Spleen (tissue), 11 donors: ENCODE measurements around the gene ADGRV1. TPM values are rescaled to one million over a fixed set of nuclear protein-coding genes. Genes with fewer than 3 reads are reported as not detected.

Source experiments
- DNase-seq: peaks from one replicate; pipeline ENCODE4 v3.0.0-alpha.2; 2020
- H3K27ac ChIP-seq, 8 donors: fragments of 200-600 bp; sonication (generic) in 7 of 8; 1 replicate in 4 of 8; 2 replicates in 4 of 8; pipeline versions ENCODE4 v1.5.0 to v1.8.0; 2016 to 2021; ENCODE audit warnings: inconsistent platforms in 4 of 8, mild to moderate bottlenecking in 4 of 8, moderate library complexity in 1 of 8
- H3K27me3 ChIP-seq, 7 donors: fragments of 200-600 bp; sonication (generic) in 6 of 7; replicated peaks in 1 of 7; 1 replicate in 4 of 7; 2 replicates in 3 of 7; pipeline versions ENCODE4 v1.5.0 to v1.8.0; 2016 to 2021; ENCODE audit warnings: inconsistent platforms in 3 of 7, mild to moderate bottlenecking in 1 of 7
- H3K36me3 ChIP-seq, 6 donors: fragments of 200-600 bp; sonication (generic) in 5 of 6; 1 replicate in 4 of 6; 2 replicates in 2 of 6; pipeline versions ENCODE4 v1.5.0 to v1.8.0; 2016 to 2021; ENCODE audit warnings: inconsistent platforms in 2 of 6
- H3K4me1 ChIP-seq, 6 donors: fragments of 200-600 bp; sonication (generic) in 5 of 6; 1 replicate in 3 of 6; 2 replicates in 3 of 6; pipeline versions ENCODE4 v1.5.0 to v1.8.0; 2016 to 2021; ENCODE audit warnings: inconsistent platforms in 3 of 6
- H3K4me3 ChIP-seq, 8 donors: fragments of 200-600 bp; sonication (generic) in 7 of 8; 1 replicate in 4 of 8; 2 replicates in 4 of 8; pipeline versions ENCODE4 v1.5.0 to v1.8.0; 2016 to 2021; ENCODE audit warnings: inconsistent platforms in 4 of 8, mild to moderate bottlenecking in 4 of 8, moderate library complexity in 2 of 8
- H3K9me3 ChIP-seq, 8 donors: fragments of 200-600 bp; sonication (generic) in 7 of 8; 1 replicate in 4 of 8; 2 replicates in 4 of 8; pipeline versions ENCODE4 v1.5.0 to v1.8.0; 2016 to 2021; ENCODE audit warnings: inconsistent platforms in 4 of 8
- CTCF ChIP-seq, 11 experiments: fragments of 200-600 bp in 7 of 11; fragments of 450-650 bp in 4 of 11; sonication (generic) in 4 of 11; IDR thresholded peaks in 8 of 11; conservative IDR thresholded peaks in 3 of 11; 1 replicate in 7 of 11; 2 replicates in 4 of 11; pipeline versions ENCODE4 v1.4.0 to v1.8.0; 2016 to 2021; ENCODE audit warnings: antibody characterized with exemption in 11 of 11, inconsistent platforms in 4 of 11, mild to moderate bottlenecking in 1 of 11
- POLR2A ChIP-seq, 3 donors: fragments of 450-650 bp; IDR thresholded peaks; one replicate each; pipeline ENCODE4 v1.5.1; 2017; ENCODE audit warnings: antibody characterized with exemption in 3 of 3, mild to moderate bottlenecking in 1 of 3
- POLR2AphosphoS5 ChIP-seq, 3 donors: sonication (generic); formaldehyde crosslinking; IDR thresholded peaks; one replicate each; pipeline ENCODE4 v1.5.1; 2017; ENCODE audit warnings: antibody characterized with exemption in 3 of 3
- WGBS, 5 donors: extraction: QIAGEN DNeasy Blood & Tissue Kit in 3 of 5; methylation state at CpG; one replicate each; pipeline versions ENCODE4 v1.1.5 to v1.1.7; 2013 to 2018; 5-methylcytosine and 5-hydroxymethylcytosine counted together
- intact Hi-C: fragments of 100-400 bp; cut with DNase I; formaldehyde crosslinking; loops from one replicate; pipeline ENCODE4 v1.15.0; 2023; ENCODE audit warnings: low total_unique reads
- polyA plus RNA-seq, 3 donors: library from polyadenylated mRNA; stranded (reverse); fragments of 200-250 nt; gene quantifications; one replicate each; pipeline ENCODE4 v1.2.1, GENCODE V29; 2013
- total RNA-seq, 7 donors: library from RNA; depleted of rRNA in 3 of 7; stranded (reverse); fragments of >200 nt in 3 of 7; fragmentation: NEBNext Ultra II Directional in 4 of 7; extraction: Animal tissue kit (Norgen Biotek cat#: 25700) in 4 of 7; gene quantifications; one replicate each; pipeline versions ENCODE4 v1.1.0 to v1.2.1, GENCODE V29; 2016 to 2021
- donor health status: healthy with polysubstance abuse.
- donor health status: DM: no; HTN: no; CAD: no; lungs with moderate emphysema.
- donor health status: DM: no; HTN: no; CAD: no.
- donor health status: Bipolar disorder and iron deficiency.
- donor health status: healthy.
- donor health status: DM: no; HTN: no; CAD: no.
- donor health status: DM: yes; HTN: yes; CAD: no.

The ADGRV1 gene
- total and polyA plus RNA-seq, 10 donors, result 0.08 to 0.69 (median 0.28) TPM; not detected in 3

- Histone ChIP-seq H3K27ac (no peak overlapping the region), H3K9me3 (peaks cover 0 to 19% (median 16%) of the 10 kb centered on the region in 8 donors), H3K4me1 (no peaks in the 10 kb centered on the region), H3K36me3 (no peaks in the 10 kb centered on the region), H3K27me3 (no peaks in the 10 kb centered on the region), H3K4me3 (no peak overlapping the region)
- DNase-seq, result no peak
- TF ChIP-seq POLR2A (IDR thresholded peaks at IDR 0.05) (no peak), POLR2AphosphoS5 (IDR thresholded peaks at IDR 0.05) (no peak), CTCF (IDR thresholded peaks at IDR 0.05 in 8 of 11, conservative IDR thresholded peaks at IDR 0.05 in 3 of 11) (no peak)
- intact Hi-C loops, result no loop called here
- WGBS, 5 donors, result 93 to 100% (median 94%) methylated on average over 1 of the region's 1 CpG
Measured at GRCh38 chr5:90991201-90991600, 432.6 kb downstream of the ADGRV1 start.

- Histone ChIP-seq H3K4me3 (no peak overlapping the region), H3K36me3 (no peaks in the 10 kb centered on the region), H3K9me3 (peaks cover 0 to 32% (median 23%) of the 10 kb centered on the region in 8 donors), H3K27me3 (no peaks in the 10 kb centered on the region), H3K27ac (no peak overlapping the region), H3K4me1 (no peaks in the 10 kb centered on the region)
- TF ChIP-seq POLR2AphosphoS5 (IDR thresholded peaks at IDR 0.05), result no peak
- no peak for TF ChIP-seq POLR2A (IDR thresholded peaks at IDR 0.05)
- TF ChIP-seq CTCF (IDR thresholded peaks at IDR 0.05 in 8 of 11, conservative IDR thresholded peaks at IDR 0.05 in 3 of 11), result no peak
- intact Hi-C loops, result no loop called here
- DNase-seq, result no peak
Measured at GRCh38 chr5:90994796-90995195, 436.2 kb downstream of the ADGRV1 start.

GRCh38 chr5:90996089-90996488 is 437.5 kb downstream of the ADGRV1 start:
- H3K36me3 ChIP-seq, result no peaks in the 10 kb centered on the region
- H3K4me1 ChIP-seq, result no peaks in the 10 kb centered on the region
- no peak overlapping the region for H3K27ac ChIP-seq
- no peaks in the 10 kb centered on the region for H3K27me3 ChIP-seq
- intact Hi-C loops, result no loop called here
- H3K9me3 ChIP-seq, result peaks cover 0 to 32% (median 23%) of the 10 kb centered on the region in 8 donors
- DNase-seq, result no peak
- TF ChIP-seq POLR2A (IDR thresholded peaks at IDR 0.05), result no peak
- TF ChIP-seq POLR2AphosphoS5 (IDR thresholded peaks at IDR 0.05), result no peak
- no peak for TF ChIP-seq CTCF (IDR thresholded peaks at IDR 0.05 in 8 of 11, conservative IDR thresholded peaks at IDR 0.05 in 3 of 11)
- WGBS, 5 donors, result 83 to 97% (median 84%) methylated on average over 3 of the region's 3 CpGs
- H3K4me3 ChIP-seq, result no peak overlapping the region

- H3K27me3 ChIP-seq, result no peaks in the 10 kb centered on the region
- H3K4me3 ChIP-seq, result no peak overlapping the region
- intact Hi-C loops, result no loop called here
- peaks cover 0 to 32% (median 23%) of the 10 kb centered on the region in 8 donors for H3K9me3 ChIP-seq
- H3K4me1 ChIP-seq, result no peaks in the 10 kb centered on the region
- 82 to 100% (median 94%) methylated on average over 4 of the region's 4 CpGs for WGBS, 5 donors
- DNase-seq, result no peak
- H3K36me3 ChIP-seq, result no peaks in the 10 kb centered on the region
- no peak overlapping the region for H3K27ac ChIP-seq
- no peak for TF ChIP-seq POLR2AphosphoS5 (IDR thresholded peaks at IDR 0.05)
- TF ChIP-seq POLR2A (IDR thresholded peaks at IDR 0.05), result no peak
- no peak for TF ChIP-seq CTCF (IDR thresholded peaks at IDR 0.05 in 8 of 11, conservative IDR thresholded peaks at IDR 0.05 in 3 of 11)
Measured at GRCh38 chr5:90997082-90997481, 438.5 kb downstream of the ADGRV1 start.
